MM.1S (cell line): ENCODE measurements around the gene ANKMY1.

Experiments used
- EZH2 ChIP-seq: fragments of 300-600 bp; sonication (generic); optimal IDR thresholded peaks from 2 replicates; pipeline ENCODE3; 2017; ENCODE audit warnings: low read depth, mild to moderate bottlenecking, antibody characterized with exemption, low read length, mixed read lengths
- EZH2phosphoT487 ChIP-seq: fragments of 300-600 bp; sonication (generic); IDR thresholded peaks from 2 replicates; pipeline ENCODE4 v1.6.1; 2018; ENCODE audit warnings: antibody characterized with exemption, low read length
- TF ChIP-seq, protein P1 (sequence below): fragments of 300-600 bp; sonication (generic); IDR thresholded peaks from 2 replicates; pipeline ENCODE4 v1.5.1; 2016; ENCODE audit warnings: antibody characterized with exemption, low read length, mixed read lengths

DNA sequence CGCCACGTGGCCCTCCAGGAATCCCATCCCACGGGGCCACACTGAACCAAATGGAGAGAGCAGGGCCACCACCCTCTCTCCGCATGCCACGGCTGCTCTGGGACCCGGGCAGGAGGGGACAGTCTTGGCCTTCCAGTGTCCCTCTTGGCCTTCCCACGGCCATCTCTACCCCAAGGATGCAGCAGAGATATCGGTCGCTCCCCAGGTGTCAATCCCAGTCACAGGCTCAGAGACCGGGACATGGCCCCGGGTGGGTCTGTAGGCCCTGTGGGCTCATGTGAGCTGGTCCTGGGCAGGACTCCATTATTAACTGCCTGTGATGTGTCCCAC is 44.0 kb upstream of the ANKMY1 start:
- TF ChIP-seq, protein P1, sequence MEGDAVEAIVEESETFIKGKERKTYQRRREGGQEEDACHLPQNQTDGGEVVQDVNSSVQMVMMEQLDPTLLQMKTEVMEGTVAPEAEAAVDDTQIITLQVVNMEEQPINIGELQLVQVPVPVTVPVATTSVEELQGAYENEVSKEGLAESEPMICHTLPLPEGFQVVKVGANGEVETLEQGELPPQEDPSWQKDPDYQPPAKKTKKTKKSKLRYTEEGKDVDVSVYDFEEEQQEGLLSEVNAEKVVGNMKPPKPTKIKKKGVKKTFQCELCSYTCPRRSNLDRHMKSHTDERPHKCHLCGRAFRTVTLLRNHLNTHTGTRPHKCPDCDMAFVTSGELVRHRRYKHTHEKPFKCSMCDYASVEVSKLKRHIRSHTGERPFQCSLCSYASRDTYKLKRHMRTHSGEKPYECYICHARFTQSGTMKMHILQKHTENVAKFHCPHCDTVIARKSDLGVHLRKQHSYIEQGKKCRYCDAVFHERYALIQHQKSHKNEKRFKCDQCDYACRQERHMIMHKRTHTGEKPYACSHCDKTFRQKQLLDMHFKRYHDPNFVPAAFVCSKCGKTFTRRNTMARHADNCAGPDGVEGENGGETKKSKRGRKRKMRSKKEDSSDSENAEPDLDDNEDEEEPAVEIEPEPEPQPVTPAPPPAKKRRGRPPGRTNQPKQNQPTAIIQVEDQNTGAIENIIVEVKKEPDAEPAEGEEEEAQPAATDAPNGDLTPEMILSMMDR = no peak
- TF ChIP-seq EZH2 = no peak
- TF ChIP-seq EZH2phosphoT487 = no peak
